Measurements from ENCODE around the gene MGA.

MGA gene

GRCh38 chr15:41789236-41789635, 129.0 kb downstream of the MGA start:
- DNase-seq: no peak

- no peak for DNase-seq
These were observed 129.5 kb downstream of the MGA start for GRCh38 chr15:41789662-41790061.

GRCh38 chr15:41790169-41790568, 130.0 kb downstream of the MGA start:
- DNase-seq: no peak

- DNase-seq: no peak
These were observed 130.7 kb downstream of the MGA start for GRCh38 chr15:41790756-41791546.

- no peak for DNase-seq
These were observed 131.3 kb downstream of the MGA start for GRCh38 chr15:41791547-41791937.

- DNase-seq: no peak
These were observed 131.9 kb downstream of the MGA start for GRCh38 chr15:41792000-41792637.

GRCh38 chr15:41794081-41794480, 133.9 kb downstream of the MGA start:
- DNase-seq: no peak

GRCh38 chr15:41795996-41796856, 136.0 kb downstream of the MGA start:
- no peak for DNase-seq

GRCh38 chr15:41797201-41797944, 137.2 kb downstream of the MGA start:
- no peak for DNase-seq

- DNase-seq: no peak
These were observed 138.6 kb downstream of the MGA start for GRCh38 chr15:41798607-41799487.

GRCh38 chr15:41799488-41799805, 139.2 kb downstream of the MGA start:
- DNase-seq: no peak

- DNase-seq: no peak
These were observed 141.0 kb downstream of the MGA start for GRCh38 chr15:41801185-41801584.

GRCh38 chr15:41801850-41802455, 141.7 kb downstream of the MGA start:
- no peak for DNase-seq

GRCh38 chr15:41804361-41804760, 144.2 kb downstream of the MGA start:
- no peak for DNase-seq

GRCh38 chr15:41804916-41805666, 144.9 kb downstream of the MGA start:
- no peak for DNase-seq

GRCh38 chr15:41805711-41806110, 145.5 kb downstream of the MGA start:
- DNase-seq: no peak

- no peak for DNase-seq
These were observed 146.3 kb downstream of the MGA start for GRCh38 chr15:41806291-41807181.

- DNase-seq: no peak
These were observed 148.9 kb downstream of the MGA start for GRCh38 chr15:41809121-41809520.

GRCh38 chr15:41809526-41810220, 149.5 kb downstream of the MGA start:
- no peak for DNase-seq

All from CD4-positive, alpha-beta T cell treated with Interleukin-10 for 1 hour (primary cell).